NCI-H187 treated with DMSO at 0.1 percent for 48 hours (cell line): Measurements from ENCODE around the gene ACADSB.

ENCODE experiments used
- DNase-seq: peaks from one replicate; lab custom pipeline; 2025; lab: John Stamatoyannopoulos, UW

The ACADSB gene

GRCh38 chr10:123004298-123004697 lies 4.5 kb upstream of the ACADSB start:
- DNase-seq = no peak

- DNase-seq = no peak
Measured at GRCh38 chr10:123007558-123008354, 1.1 kb upstream of the ACADSB start.

GRCh38 chr10:123009105-123009820 lies 457 bp downstream of the ACADSB start:
- DNase-seq = no peak

- DNase-seq = no peak
Measured at GRCh38 chr10:123011987-123012386, 3.2 kb downstream of the ACADSB start.

GRCh38 chr10:123013456-123014419 lies 4.9 kb downstream of the ACADSB start:
- DNase-seq = no peak

GRCh38 chr10:123014772-123015171 lies 6.0 kb downstream of the ACADSB start:
- DNase-seq = no peak

GRCh38 chr10:123016228-123016627 lies 7.4 kb downstream of the ACADSB start:
- no peak for DNase-seq

- no peak for DNase-seq
Measured at GRCh38 chr10:123017421-123018165, 8.8 kb downstream of the ACADSB start.

GRCh38 chr10:123018531-123018930 lies 9.7 kb downstream of the ACADSB start:
- DNase-seq = no peak

GRCh38 chr10:123019264-123019663 lies 10.5 kb downstream of the ACADSB start:
- no peak for DNase-seq

- no peak for DNase-seq
Measured at GRCh38 chr10:123019941-123020703, 11.3 kb downstream of the ACADSB start.

- no peak for DNase-seq
Measured at GRCh38 chr10:123021517-123021916, 12.7 kb downstream of the ACADSB start.

GRCh38 chr10:123024540-123024939 lies 15.7 kb downstream of the ACADSB start:
- no peak for DNase-seq

- DNase-seq = no peak
Measured at GRCh38 chr10:123026302-123026701, 17.5 kb downstream of the ACADSB start.

GRCh38 chr10:123027861-123028260 lies 19.1 kb downstream of the ACADSB start:
- DNase-seq = no peak

- DNase-seq = no peak
Measured at GRCh38 chr10:123031124-123031523, 22.3 kb downstream of the ACADSB start.

- DNase-seq = no peak
Measured at GRCh38 chr10:123034332-123034731, 25.5 kb downstream of the ACADSB start.

GRCh38 chr10:123035467-123036086 lies 26.8 kb downstream of the ACADSB start:
- no peak for DNase-seq

GRCh38 chr10:123038782-123039631 lies 30.2 kb downstream of the ACADSB start:
- DNase-seq = no peak

- no peak for DNase-seq
Measured at GRCh38 chr10:123039632-123039930, 30.8 kb downstream of the ACADSB start.
